GM21528 (cell line): ENCODE results near the gene ANKFN1.
"Not testable (repeated sequence)": the region's sequence is repeated elsewhere in the genome, so short reads cannot be mapped to it uniquely, and the experiment has no call there.

Experiments used
- ATAC-seq: cut with Tn5 transposase; IDR thresholded peaks from one replicate; pipeline ENCODE4 v1.9.1; 2021; ENCODE audit warnings: mild to moderate bottlenecking, moderate library complexity; ENCODE audit not compliant: unreplicated experiment, low FRiP score

ANKFN1 gene

GRCh38 chr17:56269556-56270389 is 116.5 kb downstream of the ANKFN1 start:
- no peak for ATAC-seq

- no peak for ATAC-seq
These were observed 121.2 kb downstream of the ANKFN1 start for GRCh38 chr17:56274491-56274890.

GRCh38 chr17:56284482-56284881 is 131.2 kb downstream of the ANKFN1 start:
- ATAC-seq: no peak

- ATAC-seq: not testable (repeated sequence)
These were observed 135.5 kb downstream of the ANKFN1 start for GRCh38 chr17:56288786-56289185.

GRCh38 chr17:56289321-56289720 is 136.0 kb downstream of the ANKFN1 start:
- no peak for ATAC-seq

GRCh38 chr17:56290101-56290801 is 137.0 kb downstream of the ANKFN1 start:
- no peak for ATAC-seq

GRCh38 chr17:56290802-56291118 is 137.5 kb downstream of the ANKFN1 start:
- ATAC-seq: no peak

- ATAC-seq: no peak
These were observed 138.0 kb downstream of the ANKFN1 start for GRCh38 chr17:56291226-56291805.

- no peak for ATAC-seq
These were observed 138.7 kb downstream of the ANKFN1 start for GRCh38 chr17:56292010-56292409.

GRCh38 chr17:56292578-56292977 is 139.3 kb downstream of the ANKFN1 start:
- no peak for ATAC-seq

GRCh38 chr17:56297184-56297583 is 143.9 kb downstream of the ANKFN1 start:
- ATAC-seq: no peak

GRCh38 chr17:56298846-56299245 is 145.6 kb downstream of the ANKFN1 start:
- ATAC-seq: no peak

- no peak for ATAC-seq
These were observed 146.9 kb downstream of the ANKFN1 start for GRCh38 chr17:56300144-56300543.

GRCh38 chr17:56305007-56305406 is 151.7 kb downstream of the ANKFN1 start:
- no peak for ATAC-seq

- no peak for ATAC-seq
These were observed 156.6 kb downstream of the ANKFN1 start for GRCh38 chr17:56309897-56310296.

- ATAC-seq: no peak
These were observed 157.5 kb downstream of the ANKFN1 start for GRCh38 chr17:56310782-56311181.

- no peak for ATAC-seq
These were observed 159.9 kb downstream of the ANKFN1 start for GRCh38 chr17:56313201-56313600.

GRCh38 chr17:56314026-56314425 is 160.8 kb downstream of the ANKFN1 start:
- ATAC-seq: no peak

GRCh38 chr17:56314984-56315602 is 161.8 kb downstream of the ANKFN1 start:
- ATAC-seq: no peak

GRCh38 chr17:56316604-56317003 is 163.3 kb downstream of the ANKFN1 start:
- no peak for ATAC-seq
